HEK293 (cell line): ENCODE data around the gene PIBF1.

Source experiments
- CTCF ChIA-PET: fragments of 350-600 bp; formaldehyde crosslinking; extraction: SDS; loops from one replicate; lab custom pipeline; 2021; ENCODE audit warnings: antibody characterized with exemption; lab: Yijun Ruan, JAX
- POLR2A ChIA-PET: fragments of 300-600 bp; formaldehyde crosslinking; extraction: SDS; loops from one replicate; lab custom pipeline; 2020; ENCODE audit warnings: antibody characterized with exemption, inconsistent platforms; lab: Yijun Ruan, JAX
- H3K27ac ChIP-seq: fragments of 200-500 bp; sonication (Bioruptor generic); 2 replicates; pipeline ENCODE4 v1.5.1; 2014; ENCODE audit warnings: low read depth, low read length, control low read depth, inconsistent platforms; ENCODE audit errors: extremely low read depth
- H3K36me3 ChIP-seq, 2 experiments: fragments of 200-500 bp in 1 of 2; sonication (Bioruptor generic) in 1 of 2; 1 replicate in 1 of 2; 2 replicates in 1 of 2; pipeline ENCODE4 v1.5.1; 2014 to 2017; ENCODE audit warnings: inconsistent platforms in 2 of 2, low read length in 2 of 2; ENCODE audit not compliant: control insufficient read depth in 2 of 2, insufficient read depth in 1 of 2
- H3K4me1 ChIP-seq: fragments of 200-500 bp; sonication (Bioruptor generic); 2 replicates; pipeline ENCODE4 v1.5.1; 2014; ENCODE audit warnings: mild to moderate bottlenecking, low read length, inconsistent platforms; ENCODE audit not compliant: control insufficient read depth, insufficient read depth
- H3K4me3 ChIP-seq: 2 replicates; pipeline ENCODE4 v1.5.1; 2011; ENCODE audit warnings: low read depth, mild to moderate bottlenecking, control low read depth, low read length, moderate library complexity
- H3K9me3 ChIP-seq: fragments of 200-500 bp; sonication (Bioruptor generic); 2 replicates; pipeline ENCODE4 v1.5.1; 2014; ENCODE audit warnings: low read depth, low read length, inconsistent platforms; ENCODE audit not compliant: control insufficient read depth, insufficient read depth
- BCL11B ChIP-seq: fragments of 450-650 bp; formaldehyde crosslinking; IDR thresholded peaks from 2 replicates; pipeline ENCODE4 v1.5.1; 2016; ENCODE audit warnings: low read depth, missing biosample characterization, missing genetic modification characterization
- GFI1B ChIP-seq: fragments of 450-650 bp; formaldehyde crosslinking; IDR thresholded peaks from 2 replicates; pipeline ENCODE4 v1.5.1; 2016; ENCODE audit warnings: missing biosample characterization, missing genetic modification characterization
- IKZF3 ChIP-seq: fragments of 450-650 bp; IDR thresholded peaks from 2 replicates; pipeline ENCODE4 v1.5.0; 2018; ENCODE audit warnings: missing biosample characterization, mild to moderate bottlenecking, missing genetic modification characterization, moderate library complexity
- KLF9 ChIP-seq: fragments of 450-650 bp; formaldehyde crosslinking; IDR thresholded peaks from 2 replicates; pipeline ENCODE4 v1.5.1; 2016; ENCODE audit warnings: missing biosample characterization, missing genetic modification characterization, low read depth
- MEIS1 ChIP-seq: sonication (generic); formaldehyde crosslinking; IDR thresholded peaks from 2 replicates; pipeline ENCODE4 v1.8.1; 2022; ENCODE audit warnings: missing genetic modification reagents, mild to moderate bottlenecking, borderline replicate concordance
- SCRT1 ChIP-seq: fragments of 450-650 bp; formaldehyde crosslinking; IDR thresholded peaks from 2 replicates; pipeline ENCODE4 v1.5.1; 2016; ENCODE audit warnings: missing biosample characterization, missing genetic modification characterization, borderline replicate concordance
- SP2 ChIP-seq: fragments of 450-650 bp; formaldehyde crosslinking; IDR thresholded peaks from 2 replicates; pipeline ENCODE4 v1.5.1; 2016; ENCODE audit warnings: missing biosample characterization, missing genetic modification characterization
- WT1 ChIP-seq: fragments of 450-650 bp; formaldehyde crosslinking; IDR thresholded peaks from 2 replicates; pipeline ENCODE4 v1.5.1; 2016; ENCODE audit warnings: missing biosample characterization, missing genetic modification characterization
- YY1 ChIP-seq: fragments of 450-650 bp; formaldehyde crosslinking; IDR thresholded peaks from 2 replicates; pipeline ENCODE4 v1.5.1; 2018; ENCODE audit warnings: missing biosample characterization, missing genetic modification characterization
- ZNF133 ChIP-seq: fragments of 450-650 bp; formaldehyde crosslinking; IDR thresholded peaks from 2 replicates; pipeline ENCODE4 v1.5.1; 2016; ENCODE audit warnings: missing biosample characterization, missing genetic modification characterization
- ZNF16 ChIP-seq: fragments of 450-650 bp; formaldehyde crosslinking; IDR thresholded peaks from 2 replicates; pipeline ENCODE4 v1.5.1; 2016; ENCODE audit warnings: low read depth, missing biosample characterization, missing genetic modification characterization
- ZNF280C ChIP-seq: fragments of 450-650 bp; formaldehyde crosslinking; IDR thresholded peaks from 2 replicates; pipeline ENCODE4 v1.5.1; 2016; ENCODE audit warnings: missing biosample characterization, missing genetic modification characterization
- ZNF350 ChIP-seq: fragments of 450-650 bp; formaldehyde crosslinking; IDR thresholded peaks from 2 replicates; pipeline ENCODE4 v1.5.0; 2017; ENCODE audit warnings: missing biosample characterization, mild to moderate bottlenecking, missing genetic modification characterization
- ZNF366 ChIP-seq: fragments of 450-650 bp; formaldehyde crosslinking; conservative IDR thresholded peaks from 2 replicates; pipeline ENCODE4 v1.5.1; 2016; ENCODE audit warnings: missing biosample characterization, missing genetic modification characterization
- ZNF391 ChIP-seq: fragments of 450-650 bp; formaldehyde crosslinking; IDR thresholded peaks from 2 replicates; pipeline ENCODE4 v1.5.1; 2016; ENCODE audit warnings: low read depth, missing biosample characterization, missing genetic modification characterization, borderline replicate concordance
- ZNF433 ChIP-seq: fragments of 450-650 bp; formaldehyde crosslinking; IDR thresholded peaks from 2 replicates; pipeline ENCODE4 v1.5.1; 2016; ENCODE audit warnings: missing biosample characterization, missing genetic modification characterization, low read depth
- ZNF488 ChIP-seq: fragments of 450-650 bp; formaldehyde crosslinking; IDR thresholded peaks from 2 replicates; pipeline ENCODE4 v1.5.1; 2016; ENCODE audit warnings: missing biosample characterization, missing genetic modification characterization
- ZNF521 ChIP-seq: fragments of 450-650 bp; formaldehyde crosslinking; IDR thresholded peaks from 2 replicates; pipeline ENCODE4 v1.5.1; 2017; ENCODE audit warnings: missing biosample characterization, mild to moderate bottlenecking, missing genetic modification characterization
- ZNF664 ChIP-seq: fragments of 450-650 bp; formaldehyde crosslinking; IDR thresholded peaks from 2 replicates; pipeline ENCODE4 v1.5.1; 2016; ENCODE audit warnings: missing biosample characterization, missing genetic modification characterization
- ZNF776 ChIP-seq: fragments of 450-650 bp; formaldehyde crosslinking; IDR thresholded peaks from 2 replicates; pipeline ENCODE4 v1.5.0; 2017; ENCODE audit warnings: missing biosample characterization, missing genetic modification characterization, borderline replicate concordance
- ZNF785 ChIP-seq: fragments of 450-650 bp; formaldehyde crosslinking; IDR thresholded peaks from 2 replicates; pipeline ENCODE4 v1.5.1; 2016; ENCODE audit warnings: missing biosample characterization, missing genetic modification characterization
- ZNF792 ChIP-seq: fragments of 450-650 bp; formaldehyde crosslinking; IDR thresholded peaks from 2 replicates; pipeline ENCODE4 v1.5.1; 2016; ENCODE audit warnings: missing biosample characterization, missing genetic modification characterization
- ZNF843 ChIP-seq: fragments of 450-650 bp; formaldehyde crosslinking; IDR thresholded peaks from 2 replicates; pipeline ENCODE4 v1.5.1; 2016; ENCODE audit warnings: missing biosample characterization, missing genetic modification characterization
- ZSCAN18 ChIP-seq: fragments of 450-650 bp; formaldehyde crosslinking; IDR thresholded peaks from 2 replicates; pipeline ENCODE4 v1.5.1; 2016; ENCODE audit warnings: missing biosample characterization, missing genetic modification characterization
- ZSCAN30 ChIP-seq: fragments of 450-650 bp; IDR thresholded peaks from 2 replicates; pipeline ENCODE4 v1.5.1; 2018; ENCODE audit warnings: missing biosample characterization, mild to moderate bottlenecking, missing genetic modification characterization, moderate library complexity

PIBF1 gene

GRCh38 chr13:72886272-72887067 lies 104.5 kb downstream of the PIBF1 start:
- H3K36me3 ChIP-seq: no peaks in the 10 kb centered on the region
- TF ChIP-seq ZNF280C (tag by site-specific recombination): no peak
- no peak overlapping the region for H3K27ac ChIP-seq
- H3K4me3 ChIP-seq: no peak overlapping the region
- POLR2A ChIA-PET: no interaction called here
- H3K9me3 ChIP-seq: no peaks in the 10 kb centered on the region
- CTCF ChIA-PET: no interaction called here
- H3K4me1 ChIP-seq: no peaks in the 10 kb centered on the region

- Histone ChIP-seq H3K27ac (no peak overlapping the region), H3K9me3 (no peaks in the 10 kb centered on the region), H3K4me1 (no peaks in the 10 kb centered on the region), H3K4me3 (no peak overlapping the region), H3K36me3 (peaks cover 0 to 3% of the 10 kb centered on the region in 2 experiments; a peak in 1 of 3 replicates)
- TF ChIP-seq SCRT1 (tag by site-specific recombination) (no peak), ZNF366 (no peak), ZNF133 (tag by site-specific recombination) (no peak), ZNF792 (tag by site-specific recombination) (no peak), ZNF664 (no peak), YY1 (tag by site-specific recombination) (no peak), ZSCAN18 (tag by site-specific recombination) (no peak), GFI1B (tag by site-specific recombination) (no peak), ZNF350 (no peak), ZNF488 (no peak), MEIS1 (no peak), SP2 (tag by site-specific recombination) (no peak), ZNF391 (tag by site-specific recombination) (no peak)
- ChIA-PET POLR2A (no interaction called here), CTCF (no interaction called here)
Observed at GRCh38 chr13:72889495-72889894, 107.6 kb downstream of the PIBF1 start.

GRCh38 chr13:72890546-72890945 lies 108.6 kb downstream of the PIBF1 start:
- ChIA-PET CTCF (no interaction called here), POLR2A (no interaction called here)
- H3K9me3 ChIP-seq: no peaks in the 10 kb centered on the region

More at GRCh38 chr13:72890546-72890945, 108.6 kb downstream of the PIBF1 start:
- Histone ChIP-seq H3K4me1 (no peaks in the 10 kb centered on the region), H3K36me3 (peaks cover 0 to 8% of the 10 kb centered on the region in 2 experiments; a peak in 1 of 3 replicates), H3K4me3 (no peak overlapping the region), H3K27ac (no peak overlapping the region)
- TF ChIP-seq ZNF16: no peak
- TF ChIP-seq IKZF3 (tag by site-specific recombination): no peak
- no peak for TF ChIP-seq KLF9
- no peak for TF ChIP-seq BCL11B (tag by site-specific recombination)
- no peak for TF ChIP-seq ZNF433 (tag by site-specific recombination)
- TF ChIP-seq WT1: no peak
- no peak for TF ChIP-seq ZNF843 (tag by site-specific recombination)
- TF ChIP-seq ZNF521 (tag by site-specific recombination): no peak
- no peak for TF ChIP-seq ZNF785
- no peak for TF ChIP-seq ZSCAN30
- TF ChIP-seq ZNF776 (tag by site-specific recombination): no peak
